Gastrocnemius medialis (tissue), 4 donors: ENCODE data around the gene SPTBN5. TPM values are rescaled to one million over a fixed set of nuclear protein-coding genes. Genes with fewer than 3 reads are reported as not detected.
A peak's percentile ranks its signal among the peaks of the same experiment; 100 is the strongest.

Source experiments
- ATAC-seq, 2 donors: fragments of 150-250 bp; one replicate each; pipeline ENCODE4 v1.9.1; 2016
- DNase-seq, 2 donors: peaks; one replicate each; pipeline ENCODE4 v3.0.0-alpha.2; 2019
- H3K27ac ChIP-seq, 4 donors: fragments of 200-600 bp; sonication (generic); 1 replicate in 1 of 4; 2 replicates in 3 of 4; pipeline ENCODE4 v1.5.1; 2016 to 2018; ENCODE audit warnings: mild to moderate bottlenecking in 2 of 4, moderate library complexity in 1 of 4
- H3K27me3 ChIP-seq, 3 donors: fragments of 200-600 bp; sonication (generic) in 2 of 3; 1 replicate in 1 of 3; 2 replicates in 2 of 3; pipeline versions ENCODE4 v1.5.1 to v1.6.0; 2016 to 2019; ENCODE audit warnings: mild to moderate bottlenecking in 1 of 3, moderate library complexity in 1 of 3
- H3K36me3 ChIP-seq, 2 donors: fragments of 200-600 bp; sonication (generic) in 1 of 2; one replicate each; pipeline ENCODE4 v1.5.1; 2017 to 2018
- H3K4me1 ChIP-seq, 2 donors: fragments of 200-600 bp; sonication (generic) in 1 of 2; one replicate each; pipeline ENCODE4 v1.5.1; 2016 to 2017; ENCODE audit warnings: mild to moderate bottlenecking in 2 of 2
- H3K4me3 ChIP-seq, 4 donors: fragments of 200-600 bp; sonication (generic) in 3 of 4; 1 replicate in 1 of 4; 2 replicates in 3 of 4; pipeline ENCODE4 v1.5.1; 2016 to 2019; ENCODE audit warnings: mild to moderate bottlenecking in 2 of 4
- H3K9me3 ChIP-seq, 3 donors: fragments of 200-600 bp; sonication (generic) in 2 of 3; 1 replicate in 1 of 3; 2 replicates in 2 of 3; pipeline ENCODE4 v1.5.1; 2016 to 2019
- POLR2A ChIP-seq, 2 donors: fragments of 450-650 bp; IDR thresholded peaks; one replicate each; pipeline ENCODE4 v1.6.1; 2017; ENCODE audit warnings: antibody characterized with exemption in 2 of 2, mild to moderate bottlenecking in 2 of 2, moderate library complexity in 2 of 2
- in situ Hi-C, 4 donors: fragments of 200-750 bp; cut with MboI; loops; one replicate each; pipeline versions ENCODE4 v1.15.0 to v1.8.0; 2017; ENCODE audit warnings: low sequenced_read_pairs in 4 of 4
- intact Hi-C: fragments of 100-400 bp; cut with DNase I; formaldehyde crosslinking; loops from one replicate; pipeline ENCODE4 v1.15.1; 2023; ENCODE audit warnings: low total_unique reads
- total RNA-seq, 4 donors: library from RNA; depleted of rRNA; stranded (reverse); fragments of >200 nt; gene quantifications; one replicate each; pipeline versions ENCODE4 v1.1.0 to v1.2.3, GENCODE V29; 2016
- TF ChIP-seq, protein P1 (sequence below), 5 experiments: fragments of 450-650 bp in 3 of 5; fragments of 200-600 bp in 2 of 5; sonication (generic) in 2 of 5; IDR thresholded peaks in 4 of 5; conservative IDR thresholded peaks in 1 of 5; 1 replicate in 4 of 5; 2 replicates in 1 of 5; pipeline ENCODE4 v1.5.1; 2016 to 2019; ENCODE audit warnings: antibody characterized with exemption in 5 of 5, mild to moderate bottlenecking in 3 of 5, moderate library complexity in 3 of 5

Gene SPTBN5
- total RNA-seq, 4 donors from 2014 or later, result 0.03 to 0.05 (median 0.04) TPM; not detected in 1

DNA sequence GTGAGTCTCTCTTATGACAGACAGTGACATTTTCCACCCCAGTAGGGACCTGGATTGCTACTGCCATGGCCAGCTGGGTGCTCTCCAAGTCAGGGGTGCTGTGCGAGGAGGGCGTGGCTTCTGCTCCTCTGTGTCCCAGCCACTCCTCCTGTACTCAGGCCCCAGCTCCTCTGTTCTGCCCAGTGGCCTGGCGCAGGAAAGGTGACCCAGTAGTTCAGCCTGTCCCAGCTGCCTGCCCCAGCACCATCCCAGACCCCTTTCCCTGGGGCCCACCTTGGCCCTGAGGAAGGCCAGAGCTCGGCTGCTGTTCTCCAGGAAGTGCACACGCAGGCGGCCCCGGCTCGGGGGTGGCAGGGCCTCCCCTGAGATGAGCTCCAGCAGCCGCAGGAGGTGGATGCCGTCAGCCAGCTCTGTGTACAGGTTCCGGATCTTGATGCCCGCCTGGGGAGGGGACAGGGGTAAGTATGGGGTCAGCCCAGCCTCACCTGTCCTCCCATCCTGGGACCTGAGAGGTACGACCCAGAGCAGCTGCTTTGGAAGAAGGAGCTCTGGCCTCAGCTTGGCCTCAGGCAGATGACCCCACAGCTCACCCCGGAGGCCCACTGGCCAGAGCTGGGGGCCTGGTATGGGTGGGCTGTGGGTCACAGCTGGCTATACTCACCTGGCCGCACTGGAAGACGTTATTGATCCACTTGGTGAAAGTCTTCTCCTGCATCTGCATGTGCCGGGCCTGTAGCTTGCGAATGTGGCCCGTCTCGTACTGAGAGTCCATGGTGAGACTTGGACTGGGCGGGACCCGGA lies 1.0 kb downstream of the SPTBN5 start:
- H3K4me3 ChIP-seq, result no peak overlapping the region
- H3K4me1 ChIP-seq, result peaks cover 17 to 23% of the 10 kb centered on the region in 2 donors
- in situ Hi-C loops, result no loop called here
- intact Hi-C loops, result no loop called here
- H3K27me3 ChIP-seq, result no peaks in the 10 kb centered on the region
- TF ChIP-seq, protein P1, sequence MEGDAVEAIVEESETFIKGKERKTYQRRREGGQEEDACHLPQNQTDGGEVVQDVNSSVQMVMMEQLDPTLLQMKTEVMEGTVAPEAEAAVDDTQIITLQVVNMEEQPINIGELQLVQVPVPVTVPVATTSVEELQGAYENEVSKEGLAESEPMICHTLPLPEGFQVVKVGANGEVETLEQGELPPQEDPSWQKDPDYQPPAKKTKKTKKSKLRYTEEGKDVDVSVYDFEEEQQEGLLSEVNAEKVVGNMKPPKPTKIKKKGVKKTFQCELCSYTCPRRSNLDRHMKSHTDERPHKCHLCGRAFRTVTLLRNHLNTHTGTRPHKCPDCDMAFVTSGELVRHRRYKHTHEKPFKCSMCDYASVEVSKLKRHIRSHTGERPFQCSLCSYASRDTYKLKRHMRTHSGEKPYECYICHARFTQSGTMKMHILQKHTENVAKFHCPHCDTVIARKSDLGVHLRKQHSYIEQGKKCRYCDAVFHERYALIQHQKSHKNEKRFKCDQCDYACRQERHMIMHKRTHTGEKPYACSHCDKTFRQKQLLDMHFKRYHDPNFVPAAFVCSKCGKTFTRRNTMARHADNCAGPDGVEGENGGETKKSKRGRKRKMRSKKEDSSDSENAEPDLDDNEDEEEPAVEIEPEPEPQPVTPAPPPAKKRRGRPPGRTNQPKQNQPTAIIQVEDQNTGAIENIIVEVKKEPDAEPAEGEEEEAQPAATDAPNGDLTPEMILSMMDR (IDR thresholded peaks at IDR 0.05 in 4 of 5, conservative IDR thresholded peaks at IDR 0.05 in 1 of 5), result no peak
- TF ChIP-seq POLR2A (IDR thresholded peaks at IDR 0.05), result no peak
- peak overlapping the region; percentile 37 to 72 (median 61) for H3K27ac ChIP-seq
- DNase-seq (peak; percentile 71 to 85), ATAC-seq (peak; percentile 88 to 93)
- no peaks in the 10 kb centered on the region for H3K36me3 ChIP-seq
- no peaks in the 10 kb centered on the region for H3K9me3 ChIP-seq

- in situ Hi-C loops, result no loop called here
- TF ChIP-seq, protein P1 (IDR thresholded peaks at IDR 0.05 in 4 of 5, conservative IDR thresholded peaks at IDR 0.05 in 1 of 5), result no peak
- no peak for TF ChIP-seq POLR2A (IDR thresholded peaks at IDR 0.05)
- Histone ChIP-seq H3K27me3 (no peaks in the 10 kb centered on the region), H3K36me3 (no peaks in the 10 kb centered on the region), H3K4me1 (peaks cover 17 to 23% of the 10 kb centered on the region in 2 donors), H3K27ac (peak overlapping the region in 3 of 4 donors; percentile 56 to 72 (median 66)), H3K4me3 (no peak overlapping the region), H3K9me3 (no peaks in the 10 kb centered on the region)
- DNase-seq (peak in 1 of 2 donors; percentile 36), ATAC-seq (peak in 1 of 2 donors; percentile 10)
- intact Hi-C loops, result no loop called here
Measured at GRCh38 chr15:41891946-41892345, 1.9 kb downstream of the SPTBN5 start.

GRCh38 chr15:41891226-41891625 lies 2.6 kb downstream of the SPTBN5 start:
- intact Hi-C loops (no loop called here), in situ Hi-C loops (no loop called here)
- Histone ChIP-seq H3K4me3 (no peak overlapping the region), H3K36me3 (no peaks in the 10 kb centered on the region), H3K4me1 (peaks cover 17 to 23% of the 10 kb centered on the region in 2 donors), H3K27me3 (no peaks in the 10 kb centered on the region), H3K27ac (no peak overlapping the region), H3K9me3 (no peaks in the 10 kb centered on the region)
- DNase-seq (no peak), ATAC-seq (no peak)
- TF ChIP-seq, protein P1 (IDR thresholded peaks at IDR 0.05 in 4 of 5, conservative IDR thresholded peaks at IDR 0.05 in 1 of 5), result no peak
- TF ChIP-seq POLR2A (IDR thresholded peaks at IDR 0.05), result no peak

GRCh38 chr15:41890050-41890690 lies 3.7 kb downstream of the SPTBN5 start:
- TF ChIP-seq, protein P1 (IDR thresholded peaks at IDR 0.05 in 4 of 5, conservative IDR thresholded peaks at IDR 0.05 in 1 of 5), result no peak
- TF ChIP-seq POLR2A (IDR thresholded peaks at IDR 0.05), result no peak
- no peak overlapping the region for H3K4me3 ChIP-seq
- intact Hi-C loops (no loop called here), in situ Hi-C loops (no loop called here)
- H3K9me3 ChIP-seq, result no peaks in the 10 kb centered on the region
- no peak for DNase-seq
- peaks cover 16 to 22% of the 10 kb centered on the region in 2 donors for H3K4me1 ChIP-seq
- ATAC-seq, result no peak
- H3K36me3 ChIP-seq, result no peaks in the 10 kb centered on the region
- no peaks in the 10 kb centered on the region for H3K27me3 ChIP-seq
- no peak overlapping the region for H3K27ac ChIP-seq
